Middle frontal gyrus (tissue), 1 donor: ENCODE measurements around the gene NAT8L.

Experiments
- DNase-seq: peaks from one replicate; pipeline ENCODE4 v3.0.0-alpha.2; 2015; ENCODE audit warnings: low spot score; ENCODE audit errors: extremely low spot score

Gene NAT8L

GRCh38 chr4:2074588-2074987 is 15.5 kb downstream of the NAT8L start:
- no peak for DNase-seq

- no peak for DNase-seq
Observed at GRCh38 chr4:2075171-2075986, 16.3 kb downstream of the NAT8L start.

- no peak for DNase-seq
Observed at GRCh38 chr4:2075987-2076907, 17.1 kb downstream of the NAT8L start.

- DNase-seq: no peak
Observed at GRCh38 chr4:2076908-2077536, 17.9 kb downstream of the NAT8L start.

GRCh38 chr4:2077537-2078460 is 18.7 kb downstream of the NAT8L start:
- no peak for DNase-seq

GRCh38 chr4:2078584-2078983 is 19.5 kb downstream of the NAT8L start:
- DNase-seq: no peak

- no peak for DNase-seq
Observed at GRCh38 chr4:2079006-2079405, 19.9 kb downstream of the NAT8L start.

GRCh38 chr4:2079926-2080325 is 20.8 kb downstream of the NAT8L start:
- no peak for DNase-seq

GRCh38 chr4:2080429-2081300 is 21.5 kb downstream of the NAT8L start:
- DNase-seq: no peak

- no peak for DNase-seq
Observed at GRCh38 chr4:2081540-2081939, 22.4 kb downstream of the NAT8L start.

- no peak for DNase-seq
Observed at GRCh38 chr4:2082118-2082517, 23.0 kb downstream of the NAT8L start.

GRCh38 chr4:2082627-2083026 is 23.5 kb downstream of the NAT8L start:
- no peak for DNase-seq

GRCh38 chr4:2083116-2083825 is 24.1 kb downstream of the NAT8L start:
- DNase-seq: no peak

- no peak for DNase-seq
Observed at GRCh38 chr4:2083826-2084160, 24.7 kb downstream of the NAT8L start.

GRCh38 chr4:2084316-2084715 is 25.2 kb downstream of the NAT8L start:
- DNase-seq: no peak

GRCh38 chr4:2085496-2085901 is 26.4 kb downstream of the NAT8L start:
- DNase-seq: no peak

GRCh38 chr4:2087170-2087569 is 28.0 kb downstream of the NAT8L start:
- no peak for DNase-seq

GRCh38 chr4:2089222-2089621 is 30.1 kb downstream of the NAT8L start:
- no peak for DNase-seq

GRCh38 chr4:2090642-2091041 is 31.5 kb downstream of the NAT8L start:
- no peak for DNase-seq
